ENCODE results near the gene PDRG1. TPM values are rescaled to one million over a fixed set of nuclear protein-coding genes. Genes with fewer than 3 reads are reported as not detected.
A peak's percentile ranks its signal among the peaks of the same experiment; 100 is the strongest.

The PDRG1 gene
- total RNA-seq, 6 experiments from 2014 or later = 4.5 to 6.6 (median 4.9) TPM

GRCh38 chr20:31987744-31988143 is 35.9 kb upstream of the PDRG1 start:
- H3K4me1 ChIP-seq = no peaks in the 10 kb centered on the region
- H3K27me3 ChIP-seq = no peaks in the 10 kb centered on the region
- no peaks in the 10 kb centered on the region for H3K9me3 ChIP-seq
- no peak for DNase-seq
- ATAC-seq = peak; percentile 50 to 87 (median 72)
- H3K36me3 ChIP-seq = no peaks in the 10 kb centered on the region
- TF ChIP-seq, protein P1, sequence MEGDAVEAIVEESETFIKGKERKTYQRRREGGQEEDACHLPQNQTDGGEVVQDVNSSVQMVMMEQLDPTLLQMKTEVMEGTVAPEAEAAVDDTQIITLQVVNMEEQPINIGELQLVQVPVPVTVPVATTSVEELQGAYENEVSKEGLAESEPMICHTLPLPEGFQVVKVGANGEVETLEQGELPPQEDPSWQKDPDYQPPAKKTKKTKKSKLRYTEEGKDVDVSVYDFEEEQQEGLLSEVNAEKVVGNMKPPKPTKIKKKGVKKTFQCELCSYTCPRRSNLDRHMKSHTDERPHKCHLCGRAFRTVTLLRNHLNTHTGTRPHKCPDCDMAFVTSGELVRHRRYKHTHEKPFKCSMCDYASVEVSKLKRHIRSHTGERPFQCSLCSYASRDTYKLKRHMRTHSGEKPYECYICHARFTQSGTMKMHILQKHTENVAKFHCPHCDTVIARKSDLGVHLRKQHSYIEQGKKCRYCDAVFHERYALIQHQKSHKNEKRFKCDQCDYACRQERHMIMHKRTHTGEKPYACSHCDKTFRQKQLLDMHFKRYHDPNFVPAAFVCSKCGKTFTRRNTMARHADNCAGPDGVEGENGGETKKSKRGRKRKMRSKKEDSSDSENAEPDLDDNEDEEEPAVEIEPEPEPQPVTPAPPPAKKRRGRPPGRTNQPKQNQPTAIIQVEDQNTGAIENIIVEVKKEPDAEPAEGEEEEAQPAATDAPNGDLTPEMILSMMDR (IDR thresholded peaks at IDR 0.05) = no peak
- TF ChIP-seq POLR2A (IDR thresholded peaks at IDR 0.05) = no peak
- intact Hi-C loops (cut with DNase I) = no loop called here
- WGBS (ENCODE audit: insufficient coverage, low coverage, low lambda C conversion rate, missing lambda C conversion rate) = 29% methylated on average over 1 of the region's 1 CpG
- no peak overlapping the region for H3K27ac ChIP-seq
- H3K4me3 ChIP-seq = no peak overlapping the region

DNA sequence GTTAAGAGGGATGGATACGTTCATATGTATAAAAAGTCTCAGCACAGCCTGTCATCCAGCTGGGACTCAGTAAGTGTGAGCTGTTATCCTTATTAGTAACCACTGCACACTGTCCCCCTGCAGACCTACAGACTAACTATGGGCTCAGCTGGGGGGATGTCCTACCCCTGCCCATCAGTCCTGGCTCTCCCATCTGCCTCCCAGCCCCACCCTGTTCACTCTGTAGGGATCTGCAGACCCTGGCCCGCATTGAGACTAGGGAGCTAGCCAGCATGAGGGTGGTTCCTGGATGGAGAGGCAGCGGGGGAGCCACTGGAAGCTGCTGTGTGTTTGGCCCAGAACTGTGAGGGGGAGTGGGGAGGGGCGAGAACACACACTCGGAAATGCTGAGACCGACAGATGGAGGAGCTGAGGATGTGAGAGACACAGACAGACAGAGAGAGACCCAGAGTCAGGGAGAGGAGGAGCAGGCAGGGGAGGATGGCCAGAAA is 33.2 kb upstream of the PDRG1 start:
- Histone ChIP-seq H3K36me3 (no peaks in the 10 kb centered on the region), H3K4me3 (no peak overlapping the region), H3K9me3 (no peaks in the 10 kb centered on the region), H3K27ac (no peak overlapping the region), H3K4me1 (no peaks in the 10 kb centered on the region), H3K27me3 (no peaks in the 10 kb centered on the region)
- no peak for TF ChIP-seq POLR2A (IDR thresholded peaks at IDR 0.05)
- TF ChIP-seq, protein P1 (IDR thresholded peaks at IDR 0.05) = no peak
- DNase-seq = no peak
- WGBS (ENCODE audit: insufficient coverage, low coverage, low lambda C conversion rate, missing lambda C conversion rate) = 31% methylated on average over 5 of the region's 6 CpGs
- ATAC-seq = no peak
- intact Hi-C loops (cut with DNase I) = no loop called here

DNA sequence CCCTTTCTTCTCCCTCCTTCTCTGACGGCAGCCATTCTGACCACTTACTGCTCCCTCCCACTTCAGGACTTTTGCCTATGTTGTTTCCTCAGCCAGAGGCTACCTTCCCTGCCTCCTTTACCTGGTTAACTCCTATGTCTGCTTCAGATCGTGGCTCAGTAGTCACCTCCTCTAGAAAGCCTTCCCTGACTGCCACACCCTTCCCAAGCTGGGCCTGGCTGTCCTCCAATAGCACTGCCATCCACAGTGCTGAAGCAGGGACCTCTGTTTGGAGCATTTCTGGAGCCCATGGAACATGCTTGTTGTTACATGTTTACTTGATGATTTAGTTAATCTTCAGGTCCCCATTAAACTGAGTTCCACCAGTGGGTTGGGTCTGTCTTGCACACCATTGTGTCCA is 29.9 kb upstream of the PDRG1 start:
- ATAC-seq (no peak), DNase-seq (no peak)
- 56% methylated on average over 2 of the region's 2 CpGs for WGBS (ENCODE audit: insufficient coverage, low coverage, low lambda C conversion rate, missing lambda C conversion rate)
- H3K27me3 ChIP-seq = no peaks in the 10 kb centered on the region
- no peaks in the 10 kb centered on the region for H3K36me3 ChIP-seq
- no peak overlapping the region for H3K4me3 ChIP-seq
- TF ChIP-seq POLR2A (IDR thresholded peaks at IDR 0.05) = no peak
- TF ChIP-seq, protein P1 (IDR thresholded peaks at IDR 0.05) = no peak
- H3K4me1 ChIP-seq = no peaks in the 10 kb centered on the region
- H3K27ac ChIP-seq = no peak overlapping the region
- intact Hi-C loops (cut with DNase I) = no loop called here
- no peaks in the 10 kb centered on the region for H3K9me3 ChIP-seq

- Histone ChIP-seq H3K27me3 (no peaks in the 10 kb centered on the region), H3K9me3 (no peaks in the 10 kb centered on the region), H3K36me3 (no peaks in the 10 kb centered on the region), H3K27ac (no peak overlapping the region), H3K4me1 (no peaks in the 10 kb centered on the region), H3K4me3 (no peak overlapping the region)
- 59% methylated on average over 6 of the region's 6 CpGs for WGBS (ENCODE audit: insufficient coverage, low coverage, low lambda C conversion rate, missing lambda C conversion rate)
- no peak for DNase-seq
- intact Hi-C loops (cut with DNase I) = no loop called here
- no peak for ATAC-seq
- TF ChIP-seq, protein P1 (IDR thresholded peaks at IDR 0.05) = no peak
These were observed 28.0 kb upstream of the PDRG1 start for GRCh38 chr20:31979713-31980426.

Data from right lobe of liver (tissue), 6 donors.